GM06990 (cell line): ENCODE data around the gene TPSB2.

Experiments
- DNase-seq: peaks from one replicate; pipeline ENCODE4 v3.0.0-alpha.2; 2011; ENCODE audit not compliant: insufficient read length; ENCODE audit errors: extremely low read depth
- H3K27me3 ChIP-seq: replicated peaks from 2 replicates; pipeline ENCODE4 v1.6.0; 2011; ENCODE audit warnings: low read length; ENCODE audit not compliant: control insufficient read depth, insufficient read depth
- H3K36me3 ChIP-seq: 2 replicates; pipeline ENCODE4 v1.5.1; 2011; ENCODE audit warnings: low read length; ENCODE audit not compliant: control insufficient read depth, insufficient read depth
- H3K4me3 ChIP-seq: replicated peaks from 2 replicates; pipeline ENCODE4 v1.5.1; 2011; ENCODE audit warnings: low read depth, mild to moderate bottlenecking, control low read depth, low read length
- CTCF ChIP-seq: IDR thresholded peaks from 2 replicates; pipeline ENCODE4 v1.5.1; 2011; ENCODE audit warnings: low read length, control low read depth, mild to moderate bottlenecking, inconsistent platforms; ENCODE audit not compliant: insufficient read depth, poor library complexity, severe bottlenecking

Gene TPSB2

GRCh38 chr16:1225051-1225451, 4.9 kb downstream of the TPSB2 start, which contains the start of gene TPSG1:
Gene TPSG1 (minus strand): TSS chr16:1225268. CDS start chr16:1225252, 16 bp downstream.
- H3K27me3 ChIP-seq, result no peaks in the 10 kb centered on the region
- no peak for TF ChIP-seq CTCF
- DNase-seq, result no peak
- H3K36me3 ChIP-seq, result no peaks in the 10 kb centered on the region
- no peak within 1 kb of the TSS for H3K4me3 ChIP-seq

GRCh38 chr16:1224558-1224957, 5.4 kb downstream of the TPSB2 start:
- H3K27me3 ChIP-seq, result no peaks in the 10 kb centered on the region
- DNase-seq, result no peak
- no peak for TF ChIP-seq CTCF
- H3K4me3 ChIP-seq, result no peak overlapping the region
- no peaks in the 10 kb centered on the region for H3K36me3 ChIP-seq

GRCh38 chr16:1223355-1224214, 6.4 kb downstream of the TPSB2 start:
- TF ChIP-seq CTCF, result no peak
- H3K4me3 ChIP-seq, result no peak overlapping the region
- H3K27me3 ChIP-seq, result no peaks in the 10 kb centered on the region
- DNase-seq, result no peak
- no peaks in the 10 kb centered on the region for H3K36me3 ChIP-seq

GRCh38 chr16:1222553-1223354, 7.2 kb downstream of the TPSB2 start:
- no peak for DNase-seq
- no peak for TF ChIP-seq CTCF
- H3K27me3 ChIP-seq, result no peaks in the 10 kb centered on the region
- H3K36me3 ChIP-seq, result no peaks in the 10 kb centered on the region
- no peak overlapping the region for H3K4me3 ChIP-seq

- no peak for DNase-seq
- Histone ChIP-seq H3K36me3 (no peaks in the 10 kb centered on the region), H3K4me3 (no peak overlapping the region), H3K27me3 (no peaks in the 10 kb centered on the region)
- no peak for TF ChIP-seq CTCF
Observed at GRCh38 chr16:1221628-1222552, 8.1 kb downstream of the TPSB2 start.
